Adipocyte (in vitro differentiated cells): ENCODE measurements around the gene ASH1L.

Experiments used
- DNase-seq: peaks from one replicate; pipeline ENCODE4 v3.0.0-alpha.2; 2015; ENCODE audit warnings: low read depth
- H3K27me3 ChIP-seq: replicated peaks from 2 replicates; pipeline ENCODE4 v1.7.0; 2013; ENCODE audit warnings: mild to moderate bottlenecking, low read length, moderate library complexity; ENCODE audit not compliant: control insufficient read depth, insufficient read depth
- H3K36me3 ChIP-seq: 2 replicates; pipeline ENCODE4 v1.7.0; 2013; ENCODE audit warnings: low read length, mild to moderate bottlenecking, moderate library complexity; ENCODE audit not compliant: control insufficient read depth, insufficient read depth, severe bottlenecking
- H3K4me1 ChIP-seq: 2 replicates; pipeline ENCODE4 v1.7.0; 2013; ENCODE audit warnings: mild to moderate bottlenecking, low read length, moderate library complexity; ENCODE audit not compliant: control insufficient read depth, insufficient read depth
- H3K4me3 ChIP-seq: 2 replicates; pipeline ENCODE4 v1.7.0; 2013; ENCODE audit warnings: mild to moderate bottlenecking, low read length, moderate library complexity
- H3K9ac ChIP-seq: 2 replicates; pipeline ENCODE4 v1.7.0; 2013; ENCODE audit warnings: mild to moderate bottlenecking, low read length, moderate library complexity
- H3K9me3 ChIP-seq: 2 replicates; pipeline ENCODE4 v1.7.0; 2013; ENCODE audit warnings: mild to moderate bottlenecking, low read length, moderate library complexity; ENCODE audit not compliant: control insufficient read depth

ASH1L gene

DNA sequence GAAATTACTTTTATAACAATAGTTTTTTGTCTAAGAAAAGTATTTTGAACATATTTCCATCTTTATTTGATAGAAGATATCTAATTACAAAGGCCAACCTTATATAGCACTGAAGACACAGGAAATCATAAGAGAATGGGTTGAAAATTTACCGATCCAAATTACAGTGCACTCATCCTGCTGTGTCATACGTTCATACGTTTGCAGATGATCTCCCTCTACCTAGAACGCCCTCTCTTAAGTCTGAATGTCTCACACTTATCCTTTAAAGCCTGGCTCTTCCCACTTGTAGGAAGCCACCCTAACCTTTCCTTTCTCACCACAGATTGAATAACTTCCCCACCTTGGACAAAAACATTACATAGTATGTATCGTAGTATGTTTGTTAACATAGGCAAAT is 9.3 kb downstream of the ASH1L start:
- H3K4me3 ChIP-seq, result no peak overlapping the region
- peaks cover 8% of the 10 kb centered on the region for H3K4me1 ChIP-seq
- peaks cover 10% of the 10 kb centered on the region for H3K36me3 ChIP-seq
- no peaks in the 10 kb centered on the region for H3K27me3 ChIP-seq
- DNase-seq, result no peak
- no peaks in the 10 kb centered on the region for H3K9me3 ChIP-seq
- no peak overlapping the region for H3K9ac ChIP-seq

GRCh38 chr1:155548706-155549105 is 13.9 kb downstream of the ASH1L start:
- Histone ChIP-seq H3K9ac (no peak overlapping the region), H3K9me3 (no peaks in the 10 kb centered on the region), H3K4me1 (peaks cover 7% of the 10 kb centered on the region), H3K4me3 (no peak overlapping the region), H3K36me3 (peaks cover 2% of the 10 kb centered on the region), H3K27me3 (no peaks in the 10 kb centered on the region)
- DNase-seq, result no peak

DNA sequence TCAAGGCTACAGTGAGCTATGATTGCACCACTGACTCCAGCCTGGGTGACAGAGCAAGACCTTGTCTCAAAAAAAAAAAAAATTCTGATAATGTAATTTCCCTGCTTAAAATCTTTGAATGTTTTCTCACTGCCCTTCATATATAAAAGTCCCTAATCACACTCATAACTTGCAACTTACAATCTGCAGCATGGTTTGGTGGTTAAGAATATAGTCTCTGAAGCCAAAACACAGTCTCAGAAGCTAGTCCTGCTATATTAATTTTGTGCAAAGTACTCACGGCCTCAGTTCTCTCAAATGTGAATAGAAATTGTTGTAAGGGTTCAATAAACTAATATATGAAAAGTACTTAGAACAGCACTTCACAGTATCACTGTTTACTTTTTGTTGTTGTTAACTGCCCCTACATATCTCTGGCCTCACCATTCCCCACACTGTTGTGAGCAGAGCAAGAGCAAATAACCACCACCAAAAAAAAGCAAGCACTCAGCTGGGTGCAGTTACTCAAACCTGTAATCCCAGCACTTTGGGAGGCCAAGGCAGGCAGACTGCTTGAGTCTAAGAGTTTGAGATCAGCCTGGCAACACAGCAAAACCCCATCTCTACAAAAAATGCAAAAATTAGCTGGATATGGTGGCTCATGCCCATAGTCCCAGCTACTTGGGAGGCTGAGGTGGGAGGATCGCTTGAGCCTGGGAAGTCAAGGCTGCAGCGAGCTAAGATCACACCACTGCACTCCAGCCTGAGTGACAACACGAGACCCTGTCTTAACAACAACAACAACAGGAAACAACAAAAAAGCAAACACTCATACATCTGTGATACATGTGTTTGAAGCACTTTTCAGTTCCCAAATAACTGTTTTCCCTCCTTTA is 22.4 kb downstream of the ASH1L start:
- no peak overlapping the region for H3K9ac ChIP-seq
- H3K4me1 ChIP-seq, result peaks cover 17% of the 10 kb centered on the region
- H3K27me3 ChIP-seq, result no peaks in the 10 kb centered on the region
- no peak overlapping the region for H3K4me3 ChIP-seq
- no peaks in the 10 kb centered on the region for H3K36me3 ChIP-seq
- no peaks in the 10 kb centered on the region for H3K9me3 ChIP-seq
- no peak for DNase-seq

DNA sequence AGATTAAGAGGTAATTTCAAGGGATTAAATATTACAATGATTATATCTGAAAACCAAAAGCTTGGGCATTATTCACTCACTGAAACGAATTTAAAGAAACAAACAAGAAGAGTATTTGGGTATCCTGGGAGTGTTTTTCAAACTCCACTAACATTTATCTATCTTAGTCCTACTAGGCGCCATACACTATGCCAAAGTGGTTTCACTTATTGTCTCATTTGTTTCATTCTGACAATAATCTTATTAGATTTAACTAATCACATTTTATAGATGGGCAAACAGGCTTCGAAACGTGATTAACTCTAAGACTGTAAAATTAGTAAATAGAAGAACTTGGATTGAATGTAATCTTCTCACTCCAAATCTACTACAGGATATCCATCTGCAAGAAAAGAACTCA is 25.4 kb downstream of the ASH1L start:
- Histone ChIP-seq H3K9me3 (no peaks in the 10 kb centered on the region), H3K27me3 (no peaks in the 10 kb centered on the region), H3K9ac (no peak overlapping the region), H3K4me3 (no peak overlapping the region), H3K4me1 (peaks cover 21% of the 10 kb centered on the region), H3K36me3 (no peaks in the 10 kb centered on the region)
- DNase-seq, result no peak

GRCh38 chr1:155531624-155532023 is 31.0 kb downstream of the ASH1L start:
- Histone ChIP-seq H3K4me1 (peaks cover 47% of the 10 kb centered on the region), H3K4me3 (peak overlapping the region; percentile 41), H3K9me3 (no peaks in the 10 kb centered on the region), H3K27me3 (no peaks in the 10 kb centered on the region), H3K36me3 (no peaks in the 10 kb centered on the region), H3K9ac (peak overlapping the region; percentile 63)
- DNase-seq, result peak; percentile 74

- DNase-seq, result no peak
- Histone ChIP-seq H3K27me3 (no peaks in the 10 kb centered on the region), H3K9me3 (no peaks in the 10 kb centered on the region), H3K4me1 (peaks cover 34% of the 10 kb centered on the region), H3K9ac (no peak overlapping the region), H3K36me3 (no peaks in the 10 kb centered on the region), H3K4me3 (no peak overlapping the region)
These were observed 32.7 kb downstream of the ASH1L start for GRCh38 chr1:155529929-155530328.

DNA sequence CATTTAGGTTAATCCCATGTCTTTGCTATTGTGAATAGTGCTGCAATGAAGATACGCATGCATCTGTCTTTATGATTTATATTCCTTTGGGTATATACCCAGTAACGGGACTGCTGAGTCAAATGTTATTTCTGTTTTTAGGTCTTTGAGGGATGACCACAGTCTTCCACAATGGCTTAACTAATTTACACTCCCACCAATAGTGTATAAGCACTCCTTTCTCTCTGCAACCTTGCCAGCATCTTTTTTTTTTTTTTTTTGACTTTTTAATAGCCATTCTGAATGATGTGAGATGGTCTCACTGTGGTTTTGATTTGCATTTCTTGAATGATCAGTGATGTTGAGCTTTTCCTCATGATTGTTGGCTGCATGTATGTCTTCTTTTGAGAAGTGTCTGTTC is 33.5 kb downstream of the ASH1L start:
- H3K27me3 ChIP-seq, result no peaks in the 10 kb centered on the region
- no peaks in the 10 kb centered on the region for H3K36me3 ChIP-seq
- no peaks in the 10 kb centered on the region for H3K9me3 ChIP-seq
- no peak for DNase-seq
- peaks cover 31% of the 10 kb centered on the region for H3K4me1 ChIP-seq
- no peak overlapping the region for H3K4me3 ChIP-seq
- no peak overlapping the region for H3K9ac ChIP-seq

DNA sequence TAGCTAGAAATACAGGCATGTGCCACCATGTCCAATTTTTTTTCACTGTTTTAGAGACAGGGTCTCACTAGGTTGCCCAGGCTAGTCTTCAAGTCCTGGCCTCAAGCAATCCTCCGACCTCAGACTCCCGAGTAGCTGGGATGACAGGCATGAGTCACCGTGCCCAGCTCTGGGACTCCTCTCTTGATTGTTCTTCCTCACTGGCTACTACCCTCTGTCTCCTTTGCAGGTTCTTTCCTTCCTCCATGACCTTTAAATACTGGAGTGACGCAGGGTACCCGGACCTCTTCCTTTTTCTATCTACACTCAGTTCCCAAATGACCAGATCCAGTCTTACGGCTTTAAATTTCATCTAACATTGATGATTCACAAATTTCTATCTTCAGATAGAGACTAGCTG is 34.9 kb downstream of the ASH1L start:
- Histone ChIP-seq H3K9me3 (no peaks in the 10 kb centered on the region), H3K9ac (no peak overlapping the region), H3K4me3 (no peak overlapping the region), H3K36me3 (no peaks in the 10 kb centered on the region), H3K4me1 (peaks cover 40% of the 10 kb centered on the region), H3K27me3 (no peaks in the 10 kb centered on the region)
- DNase-seq, result no peak

GRCh38 chr1:155526356-155526755 is 36.2 kb downstream of the ASH1L start:
- no peak overlapping the region for H3K4me3 ChIP-seq
- H3K9ac ChIP-seq, result no peak overlapping the region
- H3K9me3 ChIP-seq, result no peaks in the 10 kb centered on the region
- H3K4me1 ChIP-seq, result peaks cover 36% of the 10 kb centered on the region
- no peaks in the 10 kb centered on the region for H3K36me3 ChIP-seq
- H3K27me3 ChIP-seq, result no peaks in the 10 kb centered on the region
- no peak for DNase-seq

DNA sequence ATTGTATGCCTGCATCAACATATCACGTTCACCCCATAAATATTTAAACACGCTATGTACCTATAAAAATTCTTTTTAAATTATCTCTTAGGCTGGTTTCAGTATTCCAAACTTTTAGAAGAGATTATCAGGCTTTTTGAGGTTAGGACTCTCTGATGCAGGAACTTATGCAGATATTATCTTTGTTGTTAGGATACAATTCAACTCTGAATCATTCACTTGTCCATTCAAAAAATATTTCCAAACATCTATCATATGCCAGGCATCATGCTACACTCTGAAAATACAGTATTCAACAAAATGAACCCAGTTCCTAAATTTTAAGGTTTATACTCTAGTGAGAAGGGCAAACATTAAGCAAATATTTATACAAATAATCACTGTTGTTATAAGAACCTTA is 40.5 kb downstream of the ASH1L start:
- Histone ChIP-seq H3K4me3 (no peak overlapping the region), H3K9me3 (no peaks in the 10 kb centered on the region), H3K27me3 (no peaks in the 10 kb centered on the region), H3K4me1 (peaks cover 13% of the 10 kb centered on the region), H3K36me3 (peaks cover 10% of the 10 kb centered on the region), H3K9ac (no peak overlapping the region)
- no peak for DNase-seq

DNA sequence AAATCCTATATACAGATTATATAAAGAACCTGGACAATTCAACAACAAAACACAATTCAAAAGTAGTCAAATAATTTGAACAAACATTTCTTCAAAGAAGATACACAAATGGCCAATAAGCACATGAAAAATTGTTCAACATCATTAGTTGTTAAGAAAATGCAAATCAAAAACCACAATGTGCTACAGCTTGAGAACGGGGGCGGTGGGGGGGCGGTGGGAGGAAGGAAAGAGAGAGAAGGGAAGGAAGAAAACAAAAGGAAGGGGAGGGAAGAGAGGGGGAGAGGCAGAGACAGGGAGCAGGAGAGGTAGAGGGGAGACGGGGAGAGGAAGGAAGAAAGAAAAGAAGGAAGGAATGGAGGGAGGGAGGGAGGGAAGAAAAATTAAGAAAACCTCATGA is 44.1 kb downstream of the ASH1L start:
- DNase-seq, result no peak
- Histone ChIP-seq H3K36me3 (peaks cover 13% of the 10 kb centered on the region), H3K4me1 (peaks cover 8% of the 10 kb centered on the region), H3K27me3 (no peaks in the 10 kb centered on the region), H3K9ac (no peak overlapping the region), H3K4me3 (no peak overlapping the region), H3K9me3 (no peaks in the 10 kb centered on the region)
